ENCODE results near the gene REP15. TPM values are rescaled to one million over a fixed set of nuclear protein-coding genes. Genes with fewer than 3 reads are reported as not detected.

Gene REP15
- total and polyA plus RNA-seq, 4 donors = 0.58 to 2.1 (median 1.0) TPM

- no peak for TF ChIP-seq FOXA2 (IDR thresholded peaks at IDR 0.05)
- no peak for TF ChIP-seq FOXA1 (IDR thresholded peaks at IDR 0.05)
- TF ChIP-seq REST (IDR thresholded peaks at IDR 0.05) = no peak
- TF ChIP-seq HNF4A (conservative IDR thresholded peaks at IDR 0.05) = no peak
- TF ChIP-seq RAD21 (IDR thresholded peaks at IDR 0.05) = no peak
- no peak for TF ChIP-seq SP1 (IDR thresholded peaks at IDR 0.05)
- no peak for TF ChIP-seq RXRA (IDR thresholded peaks at IDR 0.05)
- TF ChIP-seq NR2F2 (IDR thresholded peaks at IDR 0.05) = no peak
- no peak overlapping the region for H3K27ac ChIP-seq (ENCODE audit: low read depth in 1 of 2, low read length in 2 of 2)
- peak overlapping the region in 1 of 2 donors; percentile 81 for H3K9ac ChIP-seq (ENCODE audit: low read depth in 1 of 2, low read length in 2 of 2)
- no peaks in the 10 kb centered on the region for H3K27me3 ChIP-seq (ENCODE audit: control insufficient read depth in 4 of 4, insufficient read depth in 4 of 4, low read length in 3 of 4)
- WGBS = 77% methylated on average over 12 of the region's 12 CpGs
- H3K36me3 ChIP-seq (ENCODE audit: control insufficient read depth in 4 of 4, insufficient read depth in 3 of 4, low read depth in 1 of 4, low read length in 3 of 4) = peaks cover 0 to 2% (median 0%) of the 10 kb centered on the region in 4 donors
- H3K4me3 ChIP-seq (ENCODE audit: low read depth in 1 of 3, low read length in 3 of 3) = peak overlapping the region in 1 of 3 donors; percentile 78
- peaks cover 2 to 16% (median 9%) of the 10 kb centered on the region in 4 donors for H3K4me1 ChIP-seq (ENCODE audit: control insufficient read depth in 4 of 4, insufficient read depth in 4 of 4, low read length in 3 of 4)
- DNase-seq (ENCODE audit: low spot score) = no peak
- no peaks in the 10 kb centered on the region for H3K9me3 ChIP-seq (ENCODE audit: control insufficient read depth in 4 of 4, low read length in 3 of 4)
These were observed 13.1 kb downstream of the REP15 start for GRCh38 chr12:27709212-27709931.

GRCh38 chr12:27709932-27710591 lies 13.8 kb downstream of the REP15 start:
- H3K9ac ChIP-seq (ENCODE audit: low read depth in 1 of 2, low read length in 2 of 2) = peak overlapping the region; percentile 81 to 98
- DNase-seq (ENCODE audit: low spot score) = no peak
- H3K4me1 ChIP-seq (ENCODE audit: control insufficient read depth in 4 of 4, insufficient read depth in 4 of 4, low read length in 3 of 4) = peaks cover 2 to 16% (median 9%) of the 10 kb centered on the region in 4 donors
- H3K27ac ChIP-seq (ENCODE audit: low read depth in 1 of 2, low read length in 2 of 2) = peak overlapping the region; percentile 85 to 93
- H3K27me3 ChIP-seq (ENCODE audit: control insufficient read depth in 4 of 4, insufficient read depth in 4 of 4, low read length in 3 of 4) = no peaks in the 10 kb centered on the region
- H3K4me3 ChIP-seq (ENCODE audit: low read depth in 1 of 3, low read length in 3 of 3) = peak overlapping the region; percentile 78 to 100 (median 90)
- peaks cover 0 to 2% (median 0%) of the 10 kb centered on the region in 4 donors for H3K36me3 ChIP-seq (ENCODE audit: control insufficient read depth in 4 of 4, insufficient read depth in 3 of 4, low read depth in 1 of 4, low read length in 3 of 4)
- H3K9me3 ChIP-seq (ENCODE audit: control insufficient read depth in 4 of 4, low read length in 3 of 4) = no peaks in the 10 kb centered on the region
- 8% methylated on average over 24 of the region's 24 CpGs for WGBS
- TF ChIP-seq JUND (IDR thresholded peaks at IDR 0.05) (no peak), RXRA (IDR thresholded peaks at IDR 0.05) (no peak), NR2F2 (IDR thresholded peaks at IDR 0.05) (no peak), HNF4G (IDR thresholded peaks at IDR 0.05) (no peak), RAD21 (IDR thresholded peaks at IDR 0.05) (no peak), REST (IDR thresholded peaks at IDR 0.05) (no peak), FOXA1 (IDR thresholded peaks at IDR 0.05) (no peak), HNF4A (conservative IDR thresholded peaks at IDR 0.05) (no peak), TAF1 (conservative IDR thresholded peaks at IDR 0.05) (no peak), SP1 (IDR thresholded peaks at IDR 0.05) (no peak), CTCF (IDR thresholded peaks at IDR 0.05; ENCODE audit: low read depth, low read length, missing input control) (no peak), EGR1 (IDR thresholded peaks at IDR 0.05; ENCODE audit: low read depth in 2 of 2) (no peak), YY1 (IDR thresholded peaks at IDR 0.05) (no peak), ATF3 (IDR thresholded peaks at IDR 0.05) (no peak), ZBTB33 (IDR thresholded peaks at IDR 0.05) (no peak), GABPA (IDR thresholded peaks at IDR 0.05 in 1 of 2, conservative IDR thresholded peaks at IDR 0.05 in 1 of 2) (no peak), MAX (IDR thresholded peaks at IDR 0.05) (no peak), FOXA2 (IDR thresholded peaks at IDR 0.05) (no peak)

All from liver (tissue), 9 donors.